Left ventricle myocardium inferior (tissue), 1 donor: ENCODE measurements around the gene TMEM184C. TPM values are rescaled to one million over a fixed set of nuclear protein-coding genes. Genes with fewer than 3 reads are reported as not detected.

Source experiments
- DNase-seq: peaks from one replicate; pipeline ENCODE4 v3.0.0-alpha.2; 2020
- H3K27ac ChIP-seq: fragments of 200-600 bp; replicated peaks from 2 replicates; pipeline ENCODE4 v1.8.0; 2021
- H3K27me3 ChIP-seq: fragments of 200-600 bp; 2 replicates; pipeline ENCODE4 v1.8.0; 2021; ENCODE audit warnings: low read depth
- H3K36me3 ChIP-seq: fragments of 200-600 bp; 2 replicates; pipeline ENCODE4 v1.8.0; 2021
- H3K4me1 ChIP-seq: fragments of 200-600 bp; 2 replicates; pipeline ENCODE4 v1.8.0; 2021
- H3K4me3 ChIP-seq: fragments of 200-600 bp; 2 replicates; pipeline ENCODE4 v1.8.0; 2021; ENCODE audit warnings: mild to moderate bottlenecking, moderate library complexity
- H3K9me3 ChIP-seq: fragments of 200-600 bp; replicated peaks from 2 replicates; pipeline ENCODE4 v1.8.0; 2021
- CTCF ChIP-seq: fragments of 200-600 bp; IDR thresholded peaks from 2 replicates; pipeline ENCODE4 v1.8.0; 2021; ENCODE audit warnings: antibody characterized with exemption, mild to moderate bottlenecking, borderline replicate concordance
- intact Hi-C: fragments of 100-400 bp; cut with micrococcal nuclease; formaldehyde crosslinking; loops from one replicate; pipeline ENCODE4 v1.11.0; 2022
- total RNA-seq: library from RNA; stranded (reverse); fragmentation: NEBNext Ultra II Directional; extraction: Animal tissue kit (Norgen Biotek cat#: 25700); gene quantifications from one replicate; pipeline ENCODE4 v1.2.1, GENCODE V29; 2021
- donor health status: DM: no; HTN: yes; CAD: no; lungs with severe emphysema.

TMEM184C gene
- total RNA-seq, 1 donor from 2014 or later, result 24.7 TPM

GRCh38 chr4:147578593-147578992 is 38.6 kb upstream of the TMEM184C start:
- no peak for TF ChIP-seq CTCF
- no peaks in the 10 kb centered on the region for H3K9me3 ChIP-seq
- H3K27ac ChIP-seq, result no peak overlapping the region
- no peak for DNase-seq
- intact Hi-C loops, result no loop called here
- H3K4me3 ChIP-seq, result no peak overlapping the region
- H3K36me3 ChIP-seq, result no peaks in the 10 kb centered on the region
- H3K4me1 ChIP-seq, result no peaks in the 10 kb centered on the region
- H3K27me3 ChIP-seq, result no peaks in the 10 kb centered on the region

- H3K9me3 ChIP-seq, result peaks cover 17% of the 10 kb centered on the region
- no peak overlapping the region for H3K27ac ChIP-seq
- H3K27me3 ChIP-seq, result no peaks in the 10 kb centered on the region
- no peak for TF ChIP-seq CTCF
- intact Hi-C loops, result no loop called here
- no peaks in the 10 kb centered on the region for H3K36me3 ChIP-seq
- no peak overlapping the region for H3K4me3 ChIP-seq
- no peaks in the 10 kb centered on the region for H3K4me1 ChIP-seq
- no peak for DNase-seq
These were observed 36.8 kb upstream of the TMEM184C start for GRCh38 chr4:147580396-147580795.

- TF ChIP-seq CTCF, result no peak
- H3K36me3 ChIP-seq, result no peaks in the 10 kb centered on the region
- no peaks in the 10 kb centered on the region for H3K4me1 ChIP-seq
- H3K27ac ChIP-seq, result no peak overlapping the region
- no peaks in the 10 kb centered on the region for H3K27me3 ChIP-seq
- DNase-seq, result no peak
- peaks cover 18% of the 10 kb centered on the region for H3K9me3 ChIP-seq
- intact Hi-C loops, result no loop called here
- H3K4me3 ChIP-seq, result no peak overlapping the region
These were observed 35.4 kb upstream of the TMEM184C start for GRCh38 chr4:147581606-147582350.

- intact Hi-C loops, result no loop called here
- no peak for DNase-seq
- Histone ChIP-seq H3K9me3 (peaks cover 18% of the 10 kb centered on the region), H3K27ac (no peak overlapping the region), H3K4me3 (no peak overlapping the region), H3K36me3 (no peaks in the 10 kb centered on the region), H3K27me3 (no peaks in the 10 kb centered on the region), H3K4me1 (no peaks in the 10 kb centered on the region)
- no peak for TF ChIP-seq CTCF
These were observed 34.7 kb upstream of the TMEM184C start for GRCh38 chr4:147582386-147583060.

- no peak overlapping the region for H3K27ac ChIP-seq
- H3K4me3 ChIP-seq, result no peak overlapping the region
- H3K27me3 ChIP-seq, result no peaks in the 10 kb centered on the region
- no peak for TF ChIP-seq CTCF
- H3K9me3 ChIP-seq, result peaks cover 18% of the 10 kb centered on the region
- no peaks in the 10 kb centered on the region for H3K4me1 ChIP-seq
- H3K36me3 ChIP-seq, result no peaks in the 10 kb centered on the region
- no peak for DNase-seq
- intact Hi-C loops, result no loop called here
These were observed 33.3 kb upstream of the TMEM184C start for GRCh38 chr4:147583876-147584275.
